DMS114 treated with DMSO at 0.1 percent for 48 hours (cell line): Measurements from ENCODE around the gene MICALL2.

Source experiments
- DNase-seq: peaks from one replicate; lab custom pipeline; 2025; ENCODE audit not compliant: unreplicated experiment; lab: John Stamatoyannopoulos, UW

MICALL2 gene

DNA sequence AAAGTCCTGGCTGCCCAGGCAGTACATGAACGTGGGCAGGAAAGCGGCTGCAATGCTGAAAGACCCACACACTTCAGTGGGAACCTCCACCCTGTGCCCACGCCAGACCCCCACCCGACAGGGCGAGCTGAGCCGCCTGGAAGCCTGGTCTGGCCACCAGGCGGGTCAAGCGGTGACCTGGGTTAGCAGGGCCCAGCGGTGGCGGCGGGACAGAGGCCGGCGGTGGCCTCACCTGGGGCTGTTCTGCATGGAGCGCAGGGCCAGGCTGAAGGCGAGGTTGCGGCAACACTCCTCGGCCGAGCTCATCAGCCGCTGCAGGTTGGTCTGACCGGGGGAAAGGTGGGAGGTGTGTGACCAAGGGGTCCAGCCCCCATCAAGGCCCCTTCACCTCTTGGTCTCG is 11.6 kb upstream of the MICALL2 start:
- DNase-seq: no peak

DNA sequence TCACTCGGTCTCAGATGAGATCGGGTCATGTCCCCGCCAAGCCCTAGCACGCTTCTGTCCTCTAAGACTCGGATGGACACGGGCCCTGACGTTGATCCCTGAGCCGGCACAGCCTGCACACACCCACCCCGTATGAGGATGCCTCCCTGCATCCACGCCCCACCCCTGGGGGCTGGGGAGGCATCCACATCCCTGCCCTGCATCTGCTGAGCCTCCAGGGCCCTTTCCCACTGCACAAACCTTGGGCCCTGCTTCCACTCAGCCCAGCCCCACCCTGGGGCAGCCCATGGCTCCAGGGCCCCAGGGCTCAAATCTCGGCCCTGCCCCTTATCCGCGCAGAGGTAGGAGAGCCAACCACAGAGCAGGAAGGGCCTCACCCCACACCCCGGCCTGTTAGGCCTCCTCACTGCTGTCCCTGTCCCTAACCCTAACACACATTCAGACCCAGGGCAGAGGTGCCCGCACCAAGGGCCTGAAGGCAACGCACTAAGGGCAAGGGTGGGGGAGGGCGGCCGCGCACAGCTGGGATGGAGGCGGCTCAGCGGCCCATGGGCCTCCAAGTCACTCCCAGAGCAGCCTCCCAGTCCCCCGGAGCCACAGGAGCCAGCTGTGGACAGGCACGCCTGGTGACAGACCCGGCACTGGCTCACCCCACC is 9.5 kb upstream of the MICALL2 start:
- DNase-seq: no peak

DNA sequence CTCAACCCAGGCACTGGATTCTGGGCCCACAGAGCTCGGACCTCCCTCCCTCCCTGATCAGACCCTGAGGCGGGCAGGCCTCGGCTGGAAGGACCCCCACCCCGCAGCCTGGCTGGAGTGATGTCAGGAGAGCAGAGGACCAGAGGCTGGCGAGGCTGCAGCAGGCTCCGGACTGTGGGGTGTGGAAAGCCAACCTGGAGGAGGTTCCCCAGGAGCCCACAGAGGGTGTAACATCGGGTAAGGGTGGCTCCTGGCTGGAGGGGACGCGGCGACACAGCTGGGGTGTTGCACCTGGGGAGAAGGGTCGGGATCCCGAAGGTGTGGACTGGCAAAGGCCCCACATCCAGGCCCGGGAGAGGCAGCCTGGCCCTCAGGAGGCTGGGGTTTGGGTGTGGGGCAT is 8.9 kb upstream of the MICALL2 start:
- no peak for DNase-seq

DNA sequence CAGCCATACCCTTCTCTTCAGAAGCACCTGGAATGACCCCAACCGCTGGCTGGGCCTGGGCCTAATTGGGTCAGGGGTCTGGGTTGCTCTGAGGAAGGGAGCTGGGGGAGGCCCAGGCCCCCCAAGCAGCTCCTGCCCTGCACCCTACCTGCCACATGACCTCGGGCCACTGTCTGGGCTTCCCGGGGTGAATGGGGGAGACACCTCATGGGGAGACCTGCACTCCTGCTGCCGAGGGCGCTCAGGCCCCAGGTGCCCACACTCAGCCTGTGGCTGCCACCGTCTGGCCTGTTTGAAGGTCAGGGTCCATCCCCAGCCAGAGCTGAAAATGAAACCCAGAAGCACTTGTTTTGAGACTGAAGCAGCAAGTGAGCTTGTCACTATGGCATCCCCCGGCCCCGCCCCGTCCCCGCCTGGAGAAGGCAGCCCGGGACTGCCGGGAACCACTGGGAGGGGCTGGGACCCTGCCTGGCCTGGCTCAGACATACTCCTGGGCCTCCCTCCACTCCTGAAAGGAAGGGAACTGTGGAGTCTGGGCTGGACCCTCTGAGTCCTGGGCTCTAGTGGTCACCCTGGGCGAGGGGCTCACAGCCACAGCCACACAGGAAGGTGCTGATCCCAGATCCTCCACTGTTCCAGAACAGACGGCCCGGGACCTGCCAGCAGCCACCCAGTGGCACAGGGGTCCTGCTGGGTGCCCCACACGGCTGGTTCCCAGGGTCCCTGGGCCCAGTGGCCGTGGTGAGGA is 7.4 kb upstream of the MICALL2 start:
- no peak for DNase-seq

DNA sequence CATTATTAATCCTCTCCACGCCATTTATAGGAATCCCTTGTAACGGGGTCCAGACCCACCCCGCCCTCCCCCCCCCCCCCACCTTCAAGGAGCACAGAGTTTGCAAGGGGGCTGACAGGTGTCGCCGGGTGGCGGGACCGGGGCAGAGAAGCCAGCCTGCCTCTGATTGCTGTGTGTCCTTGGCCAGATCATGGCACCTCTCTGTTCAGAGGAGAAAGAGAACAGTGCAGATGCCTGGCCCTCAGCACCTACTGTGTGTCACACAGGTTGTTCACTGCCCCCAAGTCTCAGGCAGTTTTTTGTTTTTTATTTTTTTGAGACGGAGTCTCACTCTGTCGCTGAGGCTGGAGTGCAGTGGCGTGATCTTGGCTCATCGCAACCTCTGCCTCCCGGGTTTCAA is 5.4 kb upstream of the MICALL2 start:
- DNase-seq: no peak

DNA sequence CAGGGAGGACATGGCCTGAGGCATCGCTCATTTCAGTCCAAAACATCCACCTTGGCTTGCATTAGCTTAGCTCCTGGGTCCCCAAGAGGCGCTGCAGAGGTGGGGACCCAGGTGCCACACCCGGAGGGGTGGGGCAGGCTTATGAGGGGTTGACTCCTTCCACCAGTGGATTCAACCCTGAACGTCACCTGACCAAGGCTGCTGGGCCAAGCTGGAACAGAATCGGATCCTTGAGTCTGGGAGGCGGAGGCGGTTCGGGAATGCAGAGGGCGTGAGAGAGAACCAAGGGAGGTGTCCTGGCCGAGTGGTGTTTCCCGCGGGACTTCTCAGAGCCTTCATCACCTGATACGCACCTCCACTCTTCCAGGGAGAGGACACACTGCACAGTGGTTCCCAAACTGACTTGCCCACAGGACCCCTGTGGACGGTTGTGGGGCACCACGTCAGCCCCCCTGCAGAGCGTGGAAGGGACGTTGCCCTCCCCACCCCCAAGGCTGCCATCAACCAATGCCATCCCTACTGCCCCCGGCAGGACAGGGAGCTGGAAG is 4.5 kb upstream of the MICALL2 start:
- no peak for DNase-seq

DNA sequence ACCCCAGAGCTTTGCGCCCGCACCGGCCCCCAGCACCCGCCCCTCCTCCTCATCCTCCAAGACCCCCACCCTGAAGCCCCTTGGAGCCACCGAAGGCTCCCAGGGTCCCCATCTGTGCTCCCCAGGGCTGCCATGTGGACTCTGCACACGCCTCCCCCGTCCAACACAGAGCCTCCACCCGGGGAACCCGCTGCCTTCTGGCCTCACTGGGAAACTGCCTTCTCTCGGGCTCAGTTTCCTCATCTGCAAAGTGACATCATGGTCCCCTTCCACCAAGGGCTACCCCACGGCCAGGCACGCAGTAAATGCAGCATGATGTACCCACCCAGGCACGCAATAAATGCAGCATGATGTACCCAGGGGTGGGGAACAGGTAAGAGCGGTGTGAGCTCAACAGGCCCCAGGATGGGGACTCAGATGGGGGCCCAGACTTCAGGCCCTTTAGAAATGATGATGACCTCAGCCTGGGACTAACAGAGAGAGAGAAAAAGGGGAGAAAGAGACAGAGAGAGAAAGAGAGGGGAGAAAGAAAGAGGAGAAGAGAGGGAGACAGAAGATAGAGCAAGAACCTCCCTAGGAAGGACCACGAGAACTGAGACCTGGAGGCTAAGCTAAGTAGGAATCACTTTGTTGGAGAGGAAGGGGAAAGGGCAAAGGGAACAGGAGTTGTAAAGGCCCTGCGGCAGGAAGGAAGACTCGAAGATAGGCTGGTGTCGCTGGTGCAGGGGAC is 2.5 kb upstream of the MICALL2 start:
- DNase-seq: no peak

DNA sequence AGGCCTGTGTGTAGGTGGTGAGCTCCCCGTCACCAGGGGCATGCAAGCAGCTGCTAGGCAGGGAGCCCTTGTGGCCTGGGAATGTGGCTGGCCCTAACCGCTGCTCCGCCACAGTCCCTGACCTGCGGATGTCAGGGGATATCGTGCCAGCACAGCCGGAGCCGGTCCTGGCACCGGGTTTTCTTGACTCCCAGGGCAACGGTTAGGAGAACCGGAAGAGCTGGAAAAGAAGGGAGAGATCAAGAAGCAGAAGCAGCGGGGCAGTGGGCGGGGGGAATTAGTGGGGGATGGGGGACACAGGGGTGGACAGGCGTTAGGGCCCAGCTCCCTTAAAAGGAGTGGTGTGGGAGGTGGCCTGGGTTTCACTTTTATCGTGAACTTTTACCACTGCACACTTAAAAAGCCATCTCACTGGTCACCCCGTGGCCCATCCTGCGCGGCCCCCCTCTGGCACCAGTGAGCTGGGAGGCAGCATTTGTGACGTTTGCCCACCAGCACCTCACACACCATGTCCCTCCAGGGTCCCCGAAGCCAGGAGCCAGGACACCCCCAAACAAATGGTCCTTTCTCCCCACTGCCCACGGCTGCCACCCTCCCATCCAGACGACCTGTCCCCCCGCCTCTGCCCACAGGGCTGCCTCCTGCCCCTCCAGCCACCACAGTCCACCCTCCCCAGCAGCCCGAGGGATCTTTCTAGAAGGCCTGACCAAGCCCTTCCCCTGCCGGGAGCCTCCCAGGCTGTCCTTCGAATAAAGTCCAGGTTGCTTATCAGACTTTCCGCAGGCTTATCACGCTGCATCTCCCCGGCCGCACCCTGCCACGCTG is 1.8 kb upstream of the MICALL2 start:
- DNase-seq: no peak

DNA sequence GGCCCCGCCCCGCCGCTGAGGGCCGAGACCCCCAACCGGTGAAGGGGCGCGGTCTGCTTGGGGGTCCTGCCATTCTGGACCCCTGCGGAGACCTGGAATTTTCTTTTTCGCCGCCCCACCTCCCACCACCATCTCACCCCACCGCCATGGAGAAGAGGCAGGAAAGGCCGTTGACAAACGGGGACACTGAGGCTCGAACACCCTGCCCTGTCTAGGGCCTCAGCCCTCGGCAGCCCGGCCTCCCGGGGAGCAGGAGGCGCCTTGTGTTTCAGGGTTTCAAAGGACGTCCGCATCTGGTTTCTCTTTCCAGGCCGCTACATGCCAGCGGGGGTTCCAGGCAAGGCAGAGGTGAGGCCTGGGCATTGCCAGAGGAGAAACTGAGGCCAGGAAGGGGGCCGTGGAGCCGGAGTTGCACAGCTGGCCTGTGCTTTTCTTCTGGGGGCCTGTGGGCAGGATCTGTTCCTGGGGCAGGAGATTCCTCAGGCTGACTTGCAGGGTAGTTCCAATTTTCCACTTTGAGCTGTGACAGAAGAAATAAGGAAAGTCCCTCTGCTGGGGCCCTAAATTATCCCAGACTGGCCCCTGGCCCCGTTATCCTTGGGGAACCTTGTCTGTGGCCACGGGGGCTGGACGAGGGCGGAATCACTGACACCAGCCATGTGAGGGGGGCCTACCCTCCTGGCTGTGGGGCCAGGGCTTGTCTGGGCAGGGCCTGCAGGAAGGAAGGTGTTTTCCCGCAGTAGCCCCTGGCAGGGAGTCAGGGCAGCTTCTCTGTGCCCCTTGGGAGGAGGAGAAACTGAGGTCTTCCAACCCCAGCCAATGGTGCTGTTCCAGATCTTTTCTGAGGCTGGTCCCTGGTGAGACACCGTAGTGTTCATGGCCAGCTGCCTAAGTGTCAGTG is 900 bp upstream of the MICALL2 start:
- no peak for DNase-seq

DNA sequence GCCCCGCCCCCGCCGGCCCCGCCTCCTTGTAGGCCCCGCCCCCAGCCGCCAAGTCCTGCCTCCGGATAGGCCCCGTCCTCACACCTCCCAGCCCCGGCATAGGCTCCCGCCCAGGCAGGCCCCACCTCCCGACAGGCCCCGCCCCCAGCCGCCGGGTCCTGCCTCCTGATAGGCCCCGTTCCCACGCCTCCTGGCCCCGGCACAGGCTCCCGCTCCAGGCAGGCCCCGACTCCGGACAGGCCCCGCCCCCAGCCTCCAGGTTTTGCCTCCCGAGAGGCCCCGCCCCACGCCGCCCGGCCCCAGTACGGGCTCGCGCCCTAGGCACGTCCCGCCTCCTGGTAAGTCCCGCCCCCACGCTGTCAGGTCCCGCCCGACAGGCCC is 232 bp upstream of the MICALL2 start:
- DNase-seq: peak; percentile 94

DNA sequence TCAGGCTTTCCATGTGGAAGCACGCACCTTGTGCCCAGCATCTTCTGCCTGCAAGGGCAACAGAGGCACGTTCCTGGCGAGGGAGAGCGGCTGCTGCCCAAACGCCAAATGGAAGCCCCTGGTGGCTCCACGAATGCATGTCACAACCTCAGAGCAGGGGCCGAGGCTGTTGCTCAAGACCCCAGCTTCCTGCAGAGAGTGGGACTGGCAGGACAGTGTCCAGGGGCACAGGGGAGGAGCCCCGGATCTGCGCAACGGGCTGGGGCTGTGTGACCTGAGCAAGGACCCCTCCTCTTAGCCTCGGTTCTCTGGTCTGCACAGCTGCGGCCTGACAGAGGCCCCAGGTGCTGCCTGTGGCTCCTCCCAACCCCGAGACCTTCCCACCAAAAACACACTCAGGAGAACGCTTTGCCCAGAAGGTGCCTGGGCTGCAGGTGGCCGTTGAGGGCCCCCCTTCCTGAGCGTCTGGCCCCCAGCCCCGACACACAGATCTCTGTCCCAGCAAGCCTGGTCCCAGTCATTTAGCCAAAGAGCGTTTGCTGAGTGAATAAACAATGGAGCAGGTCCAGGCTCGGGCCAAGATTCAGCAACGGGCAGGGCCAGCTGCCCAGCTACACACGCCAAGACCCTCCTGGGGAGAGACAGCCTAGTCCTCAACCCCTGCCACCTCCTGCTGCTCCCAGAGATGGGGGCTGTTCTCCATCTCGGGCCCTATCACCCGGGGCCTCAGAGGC is 1.2 kb downstream of the MICALL2 start:
- DNase-seq: no peak

DNA sequence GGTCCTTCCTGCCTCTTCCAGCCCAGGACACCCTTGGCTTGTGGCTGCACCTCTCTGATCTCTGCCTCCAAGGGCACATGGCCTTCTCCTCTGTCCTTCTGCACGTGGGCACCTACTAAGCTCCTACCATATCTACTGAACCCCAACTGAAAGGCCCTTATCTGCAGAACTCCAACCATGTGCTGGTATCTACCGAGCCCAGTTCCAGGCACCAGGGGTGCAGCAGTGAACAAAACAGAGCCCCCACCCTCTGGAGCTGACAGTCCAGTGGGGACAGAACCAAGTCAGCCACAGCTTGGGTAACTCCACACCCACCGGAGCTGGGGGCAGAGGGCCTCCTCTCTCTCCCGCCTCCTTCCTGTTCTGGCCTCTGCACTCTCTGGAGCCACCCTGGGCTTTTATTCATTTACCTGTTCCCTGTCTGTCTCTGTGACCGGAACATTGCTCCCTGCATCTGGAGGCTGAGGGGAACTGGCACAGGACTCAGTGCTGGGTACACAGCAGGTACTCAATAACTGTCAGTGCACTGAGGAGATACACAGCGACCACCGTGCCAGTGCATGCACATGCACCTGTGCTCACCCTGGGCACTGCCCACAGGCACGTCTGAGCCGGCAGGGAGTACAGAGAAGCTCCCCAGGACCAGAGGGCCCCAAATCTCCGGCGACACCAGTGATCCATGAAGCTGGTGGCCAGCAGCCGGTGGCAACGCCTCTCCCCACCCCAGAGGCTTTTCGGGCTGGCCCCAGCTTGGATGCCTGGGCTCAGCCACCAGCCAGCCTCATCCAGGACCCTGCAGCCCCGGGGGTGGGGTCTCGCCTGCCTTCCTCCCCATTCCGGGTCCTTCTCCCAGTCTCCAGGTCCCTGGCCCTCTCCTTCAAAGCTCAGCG is 2.0 kb downstream of the MICALL2 start:
- DNase-seq: no peak

DNA sequence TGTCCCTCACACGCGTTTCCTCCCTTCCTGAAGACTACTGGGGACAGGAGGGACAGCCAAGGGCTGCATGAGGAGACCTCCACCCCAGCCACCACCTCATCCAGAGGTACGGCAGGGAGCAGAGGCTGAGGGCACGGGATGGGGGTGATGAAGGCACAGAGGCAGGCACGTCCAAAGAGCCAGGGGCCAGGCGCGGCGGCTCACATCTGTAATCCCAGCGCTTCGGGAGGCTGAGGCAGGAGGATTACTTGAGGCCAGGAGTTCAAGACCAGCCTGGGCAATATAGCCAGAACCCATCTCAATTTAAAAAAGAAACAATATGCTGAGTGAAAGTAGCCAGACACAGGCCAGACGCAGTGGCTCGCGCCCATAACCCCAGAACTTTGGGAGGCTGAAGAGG is 3.3 kb downstream of the MICALL2 start:
- DNase-seq: no peak

DNA sequence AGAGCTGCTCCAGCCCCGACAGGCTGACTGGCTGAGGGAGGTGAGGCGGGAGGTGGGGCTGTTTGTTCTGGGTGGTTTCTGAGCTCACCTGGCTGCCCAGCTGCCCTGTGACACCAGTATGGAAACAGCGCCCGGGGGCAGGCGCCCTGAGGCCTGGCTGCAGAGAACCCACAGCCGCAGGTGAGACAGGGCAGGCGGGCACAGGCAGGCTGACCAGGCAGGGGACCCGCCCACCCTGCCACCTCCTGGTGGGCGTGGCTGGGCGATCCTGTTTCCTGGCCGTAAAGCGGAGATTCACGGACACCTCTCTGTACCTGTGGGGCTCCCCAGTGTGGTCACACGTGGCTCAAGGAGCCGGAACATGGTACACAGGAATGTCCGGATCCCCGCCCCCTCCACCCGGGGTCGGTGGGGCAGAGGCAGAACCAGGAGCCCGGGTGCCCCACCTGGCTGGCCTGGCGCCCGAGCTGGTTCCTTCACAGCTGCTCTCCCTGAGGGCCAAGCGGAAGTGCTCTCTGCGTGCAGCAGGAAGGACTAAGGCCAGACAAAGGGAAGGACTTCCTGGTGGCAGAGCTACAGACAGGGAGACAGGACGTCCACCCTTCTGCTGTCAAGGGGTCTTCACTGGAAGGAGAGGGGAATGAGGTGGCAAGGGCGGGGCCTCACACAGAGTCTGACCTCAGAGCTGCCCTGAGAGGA is 3.9 kb downstream of the MICALL2 start:
- DNase-seq: no peak

DNA sequence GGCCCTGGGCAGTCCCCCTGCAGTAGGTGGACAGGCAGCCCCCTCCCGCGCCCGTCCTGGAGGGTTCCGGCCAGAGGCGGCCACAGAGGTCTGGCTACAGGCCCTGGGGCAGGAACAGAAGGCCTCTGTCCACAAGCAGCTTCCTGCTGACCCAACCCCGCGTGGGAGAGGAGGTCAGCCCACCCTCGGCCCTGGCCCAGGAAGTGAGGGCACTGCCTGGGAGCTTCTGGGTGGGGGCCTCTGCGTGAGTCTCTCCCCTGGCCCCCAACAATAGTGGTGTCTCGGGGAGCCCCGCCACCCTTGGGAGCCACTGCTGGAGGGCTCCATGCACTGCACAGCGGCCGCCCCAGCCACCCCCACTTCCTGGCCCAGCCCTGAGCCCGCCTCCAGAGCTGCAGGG is 4.7 kb downstream of the MICALL2 start:
- DNase-seq: no peak

DNA sequence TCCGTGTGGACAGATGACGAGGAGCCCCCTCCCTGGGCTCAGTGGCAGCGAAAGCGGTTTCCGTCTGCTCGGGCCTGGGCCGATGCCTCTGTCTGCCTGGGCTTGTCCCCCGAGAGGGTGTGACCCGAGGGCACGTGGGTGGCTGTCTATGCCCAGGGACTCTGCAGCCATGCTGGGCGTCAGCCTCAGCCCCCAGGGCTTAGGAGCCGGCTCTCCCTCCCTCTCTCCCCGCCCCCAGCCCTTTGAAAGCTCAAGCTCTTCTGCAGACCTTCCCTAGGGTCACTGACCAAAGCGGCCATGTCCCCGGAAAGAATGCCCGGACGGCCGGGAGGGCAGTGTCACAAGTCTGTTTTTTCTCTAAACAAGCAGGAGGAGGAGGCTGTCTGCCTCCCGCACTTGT is 7.1 kb downstream of the MICALL2 start:
- no peak for DNase-seq

DNA sequence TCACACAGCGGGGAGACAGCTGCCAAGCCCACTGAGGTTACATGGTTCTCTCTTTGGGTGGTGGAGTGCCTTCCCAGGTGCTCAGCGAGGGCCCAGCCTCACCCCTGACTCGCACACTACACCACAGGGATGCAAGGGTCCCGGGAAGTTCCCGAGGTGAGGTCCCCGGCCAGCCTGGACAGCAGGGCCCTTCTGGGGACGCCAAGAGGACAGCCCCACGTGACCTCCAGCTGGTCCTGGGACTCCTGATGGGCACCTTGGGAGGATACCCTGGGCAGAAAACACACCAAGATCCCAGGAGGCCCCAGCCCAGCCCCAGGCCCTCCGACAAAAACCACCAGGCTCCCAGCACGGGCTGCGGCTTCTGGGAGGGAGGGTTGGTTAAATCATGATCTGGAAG is 8.3 kb downstream of the MICALL2 start:
- DNase-seq: no peak

DNA sequence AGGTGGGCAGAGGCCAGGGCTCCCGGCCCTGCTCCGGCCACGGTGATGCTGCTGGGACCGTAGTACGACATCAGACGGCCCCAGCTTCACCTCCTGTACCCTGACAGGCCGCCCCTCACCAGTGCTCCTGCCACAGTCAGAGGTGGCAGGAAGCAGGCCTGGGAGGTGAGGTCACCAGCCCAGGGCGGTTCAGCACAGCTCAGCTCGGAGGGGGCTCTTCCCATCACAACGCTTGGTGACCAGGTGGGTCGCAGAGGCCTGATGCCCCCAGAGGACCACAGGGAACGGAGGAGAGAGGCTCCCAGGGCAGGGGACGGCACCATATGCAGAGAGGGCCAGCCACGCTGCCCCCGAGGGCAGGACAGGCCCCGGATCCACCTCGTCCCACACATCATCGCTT is 8.8 kb downstream of the MICALL2 start:
- no peak for DNase-seq
